ENCODE measurements around the gene SPECC1L. TPM values are rescaled to one million over a fixed set of nuclear protein-coding genes. Genes with fewer than 3 reads are reported as not detected.

The SPECC1L gene
- total RNA-seq, 1 experiment from 2014 or later: 40.8 TPM

DNA sequence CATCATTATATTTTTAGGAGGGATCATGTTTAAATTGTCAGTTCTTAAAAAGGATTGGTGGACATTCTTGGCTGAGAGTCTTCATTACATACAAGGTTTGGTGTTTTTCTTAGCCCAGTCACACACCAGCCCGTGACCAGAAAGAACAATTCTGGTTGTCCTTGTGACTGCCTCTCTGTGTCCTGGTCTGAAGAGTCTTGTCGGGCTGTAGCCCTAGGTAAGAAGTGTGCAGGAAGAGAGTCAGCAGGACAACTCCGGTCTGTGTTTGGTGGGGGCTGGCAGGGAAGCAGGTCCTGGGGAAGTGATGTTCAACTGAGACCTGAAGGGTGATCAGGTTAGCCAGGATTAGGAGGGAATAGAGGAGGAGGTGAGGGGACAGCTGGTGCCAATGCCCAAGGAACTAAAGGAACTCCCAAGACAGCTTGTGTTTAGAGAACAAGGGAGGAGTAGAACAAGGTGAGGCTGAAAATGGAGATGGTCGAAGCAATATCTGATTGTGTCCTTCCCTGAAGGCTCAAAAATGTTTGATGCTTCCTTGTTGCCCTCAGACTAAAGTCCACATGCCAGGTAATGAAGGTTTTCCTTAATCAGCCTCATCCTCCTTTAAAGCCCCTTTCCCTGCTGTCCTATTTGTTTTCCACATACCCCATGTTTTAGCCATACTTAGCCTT, 91.5 kb downstream of the SPECC1L start:
- BruUV-seq (replicated peaks): no TSS peak
- Histone ChIP-seq H4K20me1 (ENCODE audit: insufficient read depth) (no peaks in the 10 kb centered on the region), H3K4me2 (ENCODE audit: low read length) (no peak overlapping the region), H3K4me1 (ENCODE audit: control insufficient read depth in 1 of 2, insufficient read depth in 2 of 2, low read length in 2 of 2) (0 out of 4 replicates have a peak, but pooled peaks cover 0 to 4% of the 10 kb centered on the region in 2 experiments), H3K36me3 (ENCODE audit: control insufficient read depth in 1 of 2, insufficient read depth in 2 of 2, low read length in 2 of 2) (peaks cover 9 to 25% of the 10 kb centered on the region in 2 experiments; a peak in 3 of 4 replicates), H3K27ac (ENCODE audit: low read depth, low read length) (no peak overlapping the region), H3K27me3 (ENCODE audit: insufficient read depth, low read length) (no peaks in the 10 kb centered on the region), H3K79me2 (ENCODE audit: insufficient read depth, low read length) (0 out of 2 replicates have a peak, but pooled peaks cover 4% of the 10 kb centered on the region), H3K9me2 (ENCODE audit: insufficient read depth) (no peaks in the 10 kb centered on the region), H3K9me3 (ENCODE audit: control insufficient read depth in 1 of 2, insufficient read depth in 1 of 2, low read depth in 1 of 2, low read length in 2 of 2) (no peaks in the 10 kb centered on the region), H2AFZ (ENCODE audit: low read depth, low read length, poor library complexity, severe bottlenecking) (no peak overlapping the region), H3K9ac (ENCODE audit: low read length) (no peak overlapping the region), H3K4me3 (replicated peaks in 1 of 2; ENCODE audit: low read depth in 1 of 2, low read length in 2 of 2) (no peak overlapping the region)
- no peak for TF ChIP-seq FOSL1 (IDR thresholded peaks at IDR 0.05; ENCODE audit: low read depth)
- TF ChIP-seq EGR1 (IDR thresholded peaks at IDR 0.05; ENCODE audit: low read depth): no peak
- TF ChIP-seq, protein P1, sequence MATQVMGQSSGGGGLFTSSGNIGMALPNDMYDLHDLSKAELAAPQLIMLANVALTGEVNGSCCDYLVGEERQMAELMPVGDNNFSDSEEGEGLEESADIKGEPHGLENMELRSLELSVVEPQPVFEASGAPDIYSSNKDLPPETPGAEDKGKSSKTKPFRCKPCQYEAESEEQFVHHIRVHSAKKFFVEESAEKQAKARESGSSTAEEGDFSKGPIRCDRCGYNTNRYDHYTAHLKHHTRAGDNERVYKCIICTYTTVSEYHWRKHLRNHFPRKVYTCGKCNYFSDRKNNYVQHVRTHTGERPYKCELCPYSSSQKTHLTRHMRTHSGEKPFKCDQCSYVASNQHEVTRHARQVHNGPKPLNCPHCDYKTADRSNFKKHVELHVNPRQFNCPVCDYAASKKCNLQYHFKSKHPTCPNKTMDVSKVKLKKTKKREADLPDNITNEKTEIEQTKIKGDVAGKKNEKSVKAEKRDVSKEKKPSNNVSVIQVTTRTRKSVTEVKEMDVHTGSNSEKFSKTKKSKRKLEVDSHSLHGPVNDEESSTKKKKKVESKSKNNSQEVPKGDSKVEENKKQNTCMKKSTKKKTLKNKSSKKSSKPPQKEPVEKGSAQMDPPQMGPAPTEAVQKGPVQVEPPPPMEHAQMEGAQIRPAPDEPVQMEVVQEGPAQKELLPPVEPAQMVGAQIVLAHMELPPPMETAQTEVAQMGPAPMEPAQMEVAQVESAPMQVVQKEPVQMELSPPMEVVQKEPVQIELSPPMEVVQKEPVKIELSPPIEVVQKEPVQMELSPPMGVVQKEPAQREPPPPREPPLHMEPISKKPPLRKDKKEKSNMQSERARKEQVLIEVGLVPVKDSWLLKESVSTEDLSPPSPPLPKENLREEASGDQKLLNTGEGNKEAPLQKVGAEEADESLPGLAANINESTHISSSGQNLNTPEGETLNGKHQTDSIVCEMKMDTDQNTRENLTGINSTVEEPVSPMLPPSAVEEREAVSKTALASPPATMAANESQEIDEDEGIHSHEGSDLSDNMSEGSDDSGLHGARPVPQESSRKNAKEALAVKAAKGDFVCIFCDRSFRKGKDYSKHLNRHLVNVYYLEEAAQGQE (IDR thresholded peaks at IDR 0.05; ENCODE audit: low read depth): no peak
- no peak for TF ChIP-seq SIN3A (IDR thresholded peaks at IDR 0.05; ENCODE audit: low read depth)
- no peak for TF ChIP-seq EZH2 (IDR thresholded peaks at IDR 0.05)
- no peak for TF ChIP-seq RAD21 (IDR thresholded peaks at IDR 0.05; ENCODE audit: low read depth)
- TF ChIP-seq JUND (IDR thresholded peaks at IDR 0.05): no peak
- no peak for ATAC-seq
- no peak for DNase-seq (ENCODE audit: low read depth, low spot score)
- RAD21 ChIA-PET (ENCODE audit: low non-redundant PET in 1 of 2, low total read pairs in 2 of 2, uncharacterized antibody in 2 of 2, unreplicated experiment in 2 of 2): no interaction called here
- POLR2A ChIA-PET: no interaction called here
- intact Hi-C loops (cut with micrococcal nuclease): no loop called here
- CTCF ChIA-PET: no interaction called here
